Measurements from ENCODE around the gene EEF2KMT. TPM values are rescaled to one million over a fixed set of nuclear protein-coding genes. Genes with fewer than 3 reads are reported as not detected.

EEF2KMT gene
- total and polyA plus RNA-seq, 2 of the 13 experiments (the other 11 are each of a cell fraction or from before 2014, with no cell fraction given) = 10.7 to 26.9 TPM

DNA sequence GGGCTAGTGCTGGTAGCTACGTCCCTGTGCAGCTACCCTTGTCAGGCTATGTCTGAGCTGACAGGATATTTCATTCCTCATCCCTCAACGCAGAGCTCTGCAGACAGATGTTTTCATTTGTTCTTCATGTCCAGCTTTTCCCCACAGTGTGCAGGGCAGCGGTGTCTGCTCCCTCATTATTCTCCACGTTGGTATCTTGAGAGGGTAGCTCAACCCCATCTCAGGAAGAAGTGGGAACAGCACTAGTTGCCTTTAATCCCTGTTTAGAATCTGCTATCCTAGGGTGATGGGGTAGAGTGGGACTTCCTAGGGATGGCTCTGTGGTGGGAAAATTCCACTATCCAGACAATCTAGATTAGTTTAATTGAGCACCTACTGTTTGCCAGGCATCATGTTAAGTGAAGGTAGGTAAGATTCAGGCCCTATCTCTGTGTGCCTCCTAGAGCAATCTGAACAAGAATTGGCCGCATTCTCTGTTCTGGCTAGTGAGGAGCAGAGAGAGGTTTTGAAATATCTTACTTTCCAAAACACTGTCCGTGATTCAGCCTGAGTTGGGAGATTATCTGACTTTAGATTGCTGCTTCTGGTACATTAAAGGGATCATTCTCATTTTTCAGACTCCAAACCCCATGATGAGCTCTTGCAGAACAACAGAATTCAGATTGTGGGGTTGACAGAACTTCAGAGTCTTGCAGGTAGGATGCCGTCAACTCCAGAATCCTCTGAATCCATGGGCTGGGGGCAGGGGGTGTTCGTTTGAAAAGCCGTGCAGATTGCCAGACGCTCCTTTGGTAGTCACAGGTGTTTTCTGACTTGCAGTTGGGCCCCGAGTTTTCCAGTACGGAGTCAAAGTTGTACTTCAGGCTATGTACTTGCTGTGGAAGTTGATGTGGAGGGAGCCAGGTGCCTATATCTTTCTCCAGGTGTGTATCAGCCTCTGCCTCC is 25.0 kb downstream of the EEF2KMT start (continued):
- TF ChIP-seq, protein P1, sequence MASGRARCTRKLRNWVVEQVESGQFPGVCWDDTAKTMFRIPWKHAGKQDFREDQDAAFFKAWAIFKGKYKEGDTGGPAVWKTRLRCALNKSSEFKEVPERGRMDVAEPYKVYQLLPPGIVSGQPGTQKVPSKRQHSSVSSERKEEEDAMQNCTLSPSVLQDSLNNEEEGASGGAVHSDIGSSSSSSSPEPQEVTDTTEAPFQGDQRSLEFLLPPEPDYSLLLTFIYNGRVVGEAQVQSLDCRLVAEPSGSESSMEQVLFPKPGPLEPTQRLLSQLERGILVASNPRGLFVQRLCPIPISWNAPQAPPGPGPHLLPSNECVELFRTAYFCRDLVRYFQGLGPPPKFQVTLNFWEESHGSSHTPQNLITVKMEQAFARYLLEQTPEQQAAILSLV (CRISPR knock-in tag; IDR thresholded peaks at IDR 0.05; ENCODE audit: borderline replicate concordance) = no peak
- no peak for TF ChIP-seq CCAR2 (optimal IDR thresholded peaks at IDR 0.05; ENCODE audit: low read depth, low read length)
- 0 out of 2 replicates have a peak, but pooled peaks have one; percentile 25 for TF ChIP-seq DPF2 (CRISPR knock-in tag; IDR thresholded peaks at IDR 0.05; ENCODE audit: borderline replicate concordance, low read depth)
- 0 out of 2 replicates have a peak, but pooled peaks have one; percentile 51 for TF ChIP-seq ZC3H4 (CRISPR knock-in tag; IDR thresholded peaks at IDR 0.05; ENCODE audit: borderline replicate concordance)
- TF ChIP-seq PLRG1 (conservative IDR thresholded peaks at IDR 0.05) = no peak
- TF ChIP-seq, protein P2, sequence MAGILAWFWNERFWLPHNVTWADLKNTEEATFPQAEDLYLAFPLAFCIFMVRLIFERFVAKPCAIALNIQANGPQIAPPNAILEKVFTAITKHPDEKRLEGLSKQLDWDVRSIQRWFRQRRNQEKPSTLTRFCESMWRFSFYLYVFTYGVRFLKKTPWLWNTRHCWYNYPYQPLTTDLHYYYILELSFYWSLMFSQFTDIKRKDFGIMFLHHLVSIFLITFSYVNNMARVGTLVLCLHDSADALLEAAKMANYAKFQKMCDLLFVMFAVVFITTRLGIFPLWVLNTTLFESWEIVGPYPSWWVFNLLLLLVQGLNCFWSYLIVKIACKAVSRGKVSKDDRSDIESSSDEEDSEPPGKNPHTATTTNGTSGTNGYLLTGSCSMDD (CRISPR knock-in tag; IDR thresholded peaks at IDR 0.05) = peak; percentile 45; the same call in 1 of the 2 replicates
- TF ChIP-seq FOXP1 (IDR thresholded peaks at IDR 0.05) = no peak
- no peak for TF ChIP-seq FOXP1 (CRISPR knock-in tag; IDR thresholded peaks at IDR 0.05)
- TF ChIP-seq ZNF232 (CRISPR knock-in tag; IDR thresholded peaks at IDR 0.05; ENCODE audit: borderline replicate concordance) = no peak
- TF ChIP-seq, protein P3, sequence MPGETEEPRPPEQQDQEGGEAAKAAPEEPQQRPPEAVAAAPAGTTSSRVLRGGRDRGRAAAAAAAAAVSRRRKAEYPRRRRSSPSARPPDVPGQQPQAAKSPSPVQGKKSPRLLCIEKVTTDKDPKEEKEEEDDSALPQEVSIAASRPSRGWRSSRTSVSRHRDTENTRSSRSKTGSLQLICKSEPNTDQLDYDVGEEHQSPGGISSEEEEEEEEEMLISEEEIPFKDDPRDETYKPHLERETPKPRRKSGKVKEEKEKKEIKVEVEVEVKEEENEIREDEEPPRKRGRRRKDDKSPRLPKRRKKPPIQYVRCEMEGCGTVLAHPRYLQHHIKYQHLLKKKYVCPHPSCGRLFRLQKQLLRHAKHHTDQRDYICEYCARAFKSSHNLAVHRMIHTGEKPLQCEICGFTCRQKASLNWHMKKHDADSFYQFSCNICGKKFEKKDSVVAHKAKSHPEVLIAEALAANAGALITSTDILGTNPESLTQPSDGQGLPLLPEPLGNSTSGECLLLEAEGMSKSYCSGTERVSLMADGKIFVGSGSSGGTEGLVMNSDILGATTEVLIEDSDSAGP (CRISPR knock-in tag; IDR thresholded peaks at IDR 0.05; ENCODE audit: borderline replicate concordance) = no peak
- TF ChIP-seq NFYC (CRISPR knock-in tag; IDR thresholded peaks at IDR 0.05) = no peak
- 0 out of 2 replicates have a peak, but pooled peaks have one; percentile 40 for TF ChIP-seq ZZZ3 (CRISPR knock-in tag; IDR thresholded peaks at IDR 0.05; ENCODE audit: borderline replicate concordance)
- TF ChIP-seq NCOA1 (CRISPR knock-in tag; IDR thresholded peaks at IDR 0.05) = no peak
- no peak for TF ChIP-seq KLF6 (CRISPR knock-in tag; IDR thresholded peaks at IDR 0.05)
- TF ChIP-seq ASH2L (IDR thresholded peaks at IDR 0.05; ENCODE audit: insufficient read length, low read depth, low read length) = no peak
- TF ChIP-seq, protein P4, sequence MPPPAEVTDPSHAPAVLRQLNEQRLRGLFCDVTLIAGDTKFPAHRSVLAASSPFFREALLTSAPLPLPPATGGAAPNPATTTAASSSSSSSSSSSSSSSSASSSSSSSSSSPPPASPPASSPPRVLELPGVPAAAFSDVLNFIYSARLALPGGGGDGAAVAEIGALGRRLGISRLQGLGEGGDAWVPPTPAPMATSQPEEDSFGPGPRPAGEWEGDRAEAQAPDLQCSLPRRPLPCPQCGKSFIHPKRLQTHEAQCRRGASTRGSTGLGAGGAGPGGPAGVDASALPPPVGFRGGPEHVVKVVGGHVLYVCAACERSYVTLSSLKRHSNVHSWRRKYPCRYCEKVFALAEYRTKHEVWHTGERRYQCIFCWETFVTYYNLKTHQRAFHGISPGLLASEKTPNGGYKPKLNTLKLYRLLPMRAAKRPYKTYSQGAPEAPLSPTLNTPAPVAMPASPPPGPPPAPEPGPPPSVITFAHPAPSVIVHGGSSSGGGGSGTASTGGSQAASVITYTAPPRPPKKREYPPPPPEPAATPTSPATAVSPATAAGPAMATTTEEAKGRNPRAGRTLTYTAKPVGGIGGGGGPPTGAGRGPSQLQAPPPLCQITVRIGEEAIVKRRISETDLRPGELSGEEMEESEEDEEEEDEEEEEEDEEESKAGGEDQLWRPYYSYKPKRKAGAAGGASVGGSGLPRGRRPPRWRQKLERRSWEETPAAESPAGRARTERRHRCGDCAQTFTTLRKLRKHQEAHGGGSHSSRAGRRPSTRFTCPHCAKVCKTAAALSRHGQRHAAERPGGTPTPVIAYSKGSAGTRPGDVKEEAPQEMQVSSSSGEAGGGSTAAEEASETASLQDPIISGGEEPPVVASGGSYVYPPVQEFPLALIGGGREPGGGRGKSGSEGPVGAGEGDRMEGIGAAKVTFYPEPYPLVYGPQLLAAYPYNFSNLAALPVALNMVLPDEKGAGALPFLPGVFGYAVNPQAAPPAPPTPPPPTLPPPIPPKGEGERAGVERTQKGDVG (CRISPR knock-in tag; IDR thresholded peaks at IDR 0.05; ENCODE audit: borderline replicate concordance) = no peak
- TF ChIP-seq ZNF605 (CRISPR knock-in tag; IDR thresholded peaks at IDR 0.05) = 0 out of 2 replicates have a peak, but pooled peaks have one; percentile 8
- TF ChIP-seq ZNF678 (CRISPR knock-in tag; IDR thresholded peaks at IDR 0.05) = 0 out of 2 replicates have a peak, but pooled peaks have one; percentile 55
- TF ChIP-seq, protein P5, sequence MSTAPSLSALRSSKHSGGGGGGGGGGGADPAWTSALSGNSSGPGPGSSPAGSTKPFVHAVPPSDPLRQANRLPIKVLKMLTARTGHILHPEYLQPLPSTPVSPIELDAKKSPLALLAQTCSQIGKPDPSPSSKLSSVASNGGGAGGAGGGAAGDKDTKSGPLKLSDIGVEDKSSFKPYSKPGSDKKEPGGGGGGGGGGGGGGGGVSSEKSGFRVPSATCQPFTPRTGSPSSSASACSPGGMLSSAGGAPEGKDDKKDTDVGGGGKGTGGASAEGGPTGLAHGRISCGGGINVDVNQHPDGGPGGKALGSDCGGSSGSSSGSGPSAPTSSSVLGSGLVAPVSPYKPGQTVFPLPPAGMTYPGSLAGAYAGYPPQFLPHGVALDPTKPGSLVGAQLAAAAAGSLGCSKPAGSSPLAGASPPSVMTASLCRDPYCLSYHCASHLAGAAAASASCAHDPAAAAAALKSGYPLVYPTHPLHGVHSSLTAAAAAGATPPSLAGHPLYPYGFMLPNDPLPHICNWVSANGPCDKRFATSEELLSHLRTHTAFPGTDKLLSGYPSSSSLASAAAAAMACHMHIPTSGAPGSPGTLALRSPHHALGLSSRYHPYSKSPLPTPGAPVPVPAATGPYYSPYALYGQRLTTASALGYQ (CRISPR knock-in tag; IDR thresholded peaks at IDR 0.05) = no peak
